ENCODE data around the gene PIK3AP1. TPM values are rescaled to one million over a fixed set of nuclear protein-coding genes. Genes with fewer than 3 reads are reported as not detected.

PIK3AP1 gene, protein sequence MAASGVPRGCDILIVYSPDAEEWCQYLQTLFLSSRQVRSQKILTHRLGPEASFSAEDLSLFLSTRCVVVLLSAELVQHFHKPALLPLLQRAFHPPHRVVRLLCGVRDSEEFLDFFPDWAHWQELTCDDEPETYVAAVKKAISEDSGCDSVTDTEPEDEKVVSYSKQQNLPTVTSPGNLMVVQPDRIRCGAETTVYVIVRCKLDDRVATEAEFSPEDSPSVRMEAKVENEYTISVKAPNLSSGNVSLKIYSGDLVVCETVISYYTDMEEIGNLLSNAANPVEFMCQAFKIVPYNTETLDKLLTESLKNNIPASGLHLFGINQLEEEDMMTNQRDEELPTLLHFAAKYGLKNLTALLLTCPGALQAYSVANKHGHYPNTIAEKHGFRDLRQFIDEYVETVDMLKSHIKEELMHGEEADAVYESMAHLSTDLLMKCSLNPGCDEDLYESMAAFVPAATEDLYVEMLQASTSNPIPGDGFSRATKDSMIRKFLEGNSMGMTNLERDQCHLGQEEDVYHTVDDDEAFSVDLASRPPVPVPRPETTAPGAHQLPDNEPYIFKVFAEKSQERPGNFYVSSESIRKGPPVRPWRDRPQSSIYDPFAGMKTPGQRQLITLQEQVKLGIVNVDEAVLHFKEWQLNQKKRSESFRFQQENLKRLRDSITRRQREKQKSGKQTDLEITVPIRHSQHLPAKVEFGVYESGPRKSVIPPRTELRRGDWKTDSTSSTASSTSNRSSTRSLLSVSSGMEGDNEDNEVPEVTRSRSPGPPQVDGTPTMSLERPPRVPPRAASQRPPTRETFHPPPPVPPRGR
- total RNA-seq = 10 to 100 TPM in 2 of 4 donors, 1 to 10 TPM in 2; 4.7 to 16.6 (median 8.8) TPM

DNA sequence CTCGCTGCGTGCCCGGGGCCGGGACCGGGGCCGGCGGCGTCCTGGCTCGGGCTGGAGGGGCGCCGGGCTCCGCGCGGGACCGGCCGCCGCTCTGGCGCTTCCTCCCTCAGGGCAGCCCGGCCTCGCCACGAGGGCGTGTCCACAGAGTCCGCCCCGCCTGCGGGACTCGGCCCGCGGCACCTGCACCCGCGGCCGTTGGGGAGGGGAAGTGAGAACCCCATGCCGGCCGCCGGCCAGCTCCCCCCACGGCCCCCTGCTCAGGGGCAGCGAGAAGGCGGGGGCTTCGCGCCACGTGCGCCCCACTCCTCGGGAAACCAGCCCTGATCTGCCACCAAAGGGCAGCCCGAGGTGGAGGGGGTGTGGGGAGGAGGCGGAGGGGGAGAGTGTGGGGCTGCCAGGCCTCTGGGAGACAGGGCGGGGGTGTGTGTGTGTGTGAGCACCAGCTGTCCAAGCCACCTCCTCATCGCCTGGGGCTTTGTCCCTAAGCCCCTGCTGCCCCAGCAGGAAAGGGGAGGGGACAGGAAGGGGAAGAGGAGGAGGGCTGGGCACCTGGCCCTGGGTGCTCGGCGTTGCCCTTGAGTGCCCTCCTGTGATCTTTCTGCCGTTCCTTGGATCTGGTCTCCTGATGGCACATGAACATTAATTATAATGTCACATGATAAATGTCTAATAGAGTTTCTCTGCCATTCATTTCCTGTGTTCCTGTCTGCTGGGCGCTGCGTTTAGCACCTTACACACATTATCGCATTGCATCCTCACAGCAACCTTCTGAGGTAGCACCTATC is at the start of gene PIK3AP1:
TSS of gene PIK3AP1 (minus strand) at position 93 of the 785 bp plus-strand sequence. CDS start 120 bp downstream, outside the sequence.
- Histone ChIP-seq H3K36me3 (no peaks in the 10 kb centered on the region), H3K27ac (replicated peaks in 1 of 4) (peak within 1 kb of the TSS in 3 of 4 donors; percentile 44 to 68 (median 66)), H3K9me3 (no peaks in the 10 kb centered on the region), H3K27me3 (peaks cover 0 to 41% (median 1%) of the 10 kb centered on the region in 4 donors), H3K4me3 (peak within 1 kb of the TSS; percentile 56 to 70 (median 62)), H3K4me1 (peaks cover 8 to 18% (median 17%) of the 10 kb centered on the region in 4 donors)
- intact Hi-C loops (cut with DNase I) = no loop called here
- no peak for TF ChIP-seq CTCF (IDR thresholded peaks at IDR 0.05)
- no peak for TF ChIP-seq EP300 (IDR thresholded peaks at IDR 0.05)
- no peak for TF ChIP-seq POLR2AphosphoS5 (IDR thresholded peaks at IDR 0.05)
- no peak for TF ChIP-seq POLR2A (IDR thresholded peaks at IDR 0.05; ENCODE audit: low read depth)
- 5% methylated on average over 38 of the region's 52 CpGs for WGBS
- no peak for DNase-seq (ENCODE audit: extremely low spot score)

- DNase-seq (ENCODE audit: extremely low spot score) = no peak
- Histone ChIP-seq H3K4me1 (no peaks in the 10 kb centered on the region), H3K27ac (replicated peaks in 1 of 4) (no peak overlapping the region), H3K36me3 (no peaks in the 10 kb centered on the region), H3K27me3 (peaks cover 0 to 9% (median 0%) of the 10 kb centered on the region in 4 donors), H3K4me3 (no peak overlapping the region), H3K9me3 (peaks cover 0 to 10% (median 7%) of the 10 kb centered on the region in 4 donors)
- intact Hi-C loops (cut with DNase I) = loop anchor here (5.0 kb wide), 1 partner anchor 259 kb away; no protein-coding TSS in a partner anchor
- TF ChIP-seq POLR2AphosphoS5 (IDR thresholded peaks at IDR 0.05) = no peak
- TF ChIP-seq EP300 (IDR thresholded peaks at IDR 0.05) = no peak
- TF ChIP-seq CTCF (IDR thresholded peaks at IDR 0.05) = no peak
- WGBS = 90% methylated on average over 11 of the region's 11 CpGs
These were observed 47.8 kb upstream of the PIK3AP1 start for GRCh38 chr10:96768136-96768535.

GRCh38 chr10:96767611-96768010 is 47.3 kb upstream of the PIK3AP1 start:
- intact Hi-C loops (cut with DNase I) = loop anchor here (5.0 kb wide), 1 partner anchor 260 kb away; no protein-coding TSS in a partner anchor
- WGBS = 83% methylated on average over 2 of the region's 2 CpGs
- TF ChIP-seq EP300 (IDR thresholded peaks at IDR 0.05) (no peak), POLR2AphosphoS5 (IDR thresholded peaks at IDR 0.05) (no peak), POLR2A (IDR thresholded peaks at IDR 0.05; ENCODE audit: low read depth) (no peak), CTCF (IDR thresholded peaks at IDR 0.05) (no peak)

DNA sequence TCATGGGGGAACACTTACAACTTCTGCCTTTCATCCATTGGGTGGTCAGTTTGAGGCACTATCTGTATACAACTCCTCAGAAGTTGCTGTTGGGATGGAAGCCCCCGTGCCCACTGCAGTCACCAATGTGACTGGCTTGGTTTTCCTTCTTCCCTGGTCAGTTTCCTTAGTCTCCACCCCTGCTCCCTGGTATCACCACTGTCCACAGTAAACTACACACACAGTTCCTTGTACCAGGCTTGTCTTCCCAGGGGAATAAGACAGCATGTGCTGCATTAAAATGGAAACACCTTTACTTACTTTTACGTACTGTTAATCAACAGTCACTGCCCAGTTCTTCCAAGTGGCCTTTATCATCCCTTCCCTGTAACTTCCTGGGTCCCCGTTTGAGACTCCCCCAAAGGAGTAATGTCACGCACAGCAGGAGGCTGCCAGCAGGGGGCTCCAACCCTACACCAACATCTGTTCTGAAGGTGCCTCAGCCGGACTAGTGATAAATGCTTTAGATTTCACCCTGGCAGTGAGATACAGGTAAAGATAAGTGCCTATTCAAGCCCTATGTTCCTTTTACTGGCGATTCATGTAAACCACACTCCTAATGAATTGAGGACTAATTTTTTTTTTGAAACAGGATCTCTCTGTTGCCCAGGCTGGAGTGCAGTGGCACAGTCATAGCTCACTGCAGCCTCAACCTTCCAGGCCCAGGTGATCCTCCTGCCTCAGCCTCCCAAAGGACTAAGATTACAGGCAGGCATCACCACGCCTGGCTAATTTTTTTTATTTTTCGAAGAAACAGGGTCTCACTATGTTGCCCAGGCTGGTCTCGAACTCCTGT is 45.3 kb upstream of the PIK3AP1 start:
- TF ChIP-seq EP300 (IDR thresholded peaks at IDR 0.05) (no peak), POLR2AphosphoS5 (IDR thresholded peaks at IDR 0.05) (no peak), CTCF (IDR thresholded peaks at IDR 0.05) (peak; percentile 71 to 85 (median 78))

More at GRCh38 chr10:96767611-96768010, 47.3 kb upstream of the PIK3AP1 start:
- peaks cover 0 to 9% (median 0%) of the 10 kb centered on the region in 4 donors for H3K27me3 ChIP-seq
- H3K4me1 ChIP-seq = no peaks in the 10 kb centered on the region
- H3K36me3 ChIP-seq = no peaks in the 10 kb centered on the region
- H3K9me3 ChIP-seq = peaks cover 0 to 9% (median 5%) of the 10 kb centered on the region in 4 donors
- H3K4me3 ChIP-seq = no peak overlapping the region
- no peak overlapping the region for H3K27ac ChIP-seq (replicated peaks in 1 of 4)
- DNase-seq (ENCODE audit: extremely low spot score) = no peak

More for the DNA sequence above, 45.3 kb upstream of the PIK3AP1 start:
- no peaks in the 10 kb centered on the region for H3K36me3 ChIP-seq
- H3K9me3 ChIP-seq = no peaks in the 10 kb centered on the region
- intact Hi-C loops (cut with DNase I) = loop anchor here (2.0 to 5.0 kb wide), 2 partner anchors 65 to 262 kb away; no protein-coding TSS in a partner anchor
- H3K4me1 ChIP-seq = no peaks in the 10 kb centered on the region
- H3K27ac ChIP-seq (replicated peaks in 1 of 4) = no peak overlapping the region
- no peak overlapping the region for H3K4me3 ChIP-seq
- no peak for DNase-seq (ENCODE audit: extremely low spot score)
- 51% methylated on average over 9 of the region's 9 CpGs for WGBS
- H3K27me3 ChIP-seq = peaks cover 0 to 9% (median 0%) of the 10 kb centered on the region in 4 donors
